Trophoblast cell (in vitro differentiated cells and primary cell): ENCODE measurements around the gene CHKA. TPM values are rescaled to one million over a fixed set of nuclear protein-coding genes. Genes with fewer than 3 reads are reported as not detected.
A peak's percentile ranks its signal among the peaks of the same experiment; 100 is the strongest.

Experiments
- DNase-seq, 2 donors: peaks; one replicate each; pipeline ENCODE4 v3.0.0-alpha.2; 2016
- H2AFZ ChIP-seq: 2 replicates; pipeline ENCODE4 v1.6.1; 2013; ENCODE audit warnings: low read length, moderate library complexity, mild to moderate bottlenecking; ENCODE audit not compliant: insufficient read depth, poor library complexity
- H2AK5ac ChIP-seq: 2 replicates; pipeline ENCODE4 v1.6.1; 2013; ENCODE audit warnings: mild to moderate bottlenecking, low read length
- H2BK120ac ChIP-seq: 2 replicates; pipeline ENCODE4 v1.6.1; 2013; ENCODE audit warnings: low read length, mild to moderate bottlenecking, moderate library complexity; ENCODE audit not compliant: insufficient read depth, poor library complexity
- H2BK12ac ChIP-seq: 2 replicates; pipeline ENCODE4 v1.6.1; 2013; ENCODE audit warnings: mild to moderate bottlenecking, low read length, moderate library complexity
- H2BK5ac ChIP-seq: 2 replicates; pipeline ENCODE4 v1.6.1; 2013; ENCODE audit warnings: low read length, low read depth, moderate library complexity, mild to moderate bottlenecking; ENCODE audit not compliant: poor library complexity
- H3K14ac ChIP-seq: 2 replicates; pipeline ENCODE4 v1.6.1; 2013; ENCODE audit warnings: mild to moderate bottlenecking, low read length
- H3K18ac ChIP-seq: 2 replicates; pipeline ENCODE4 v1.6.1; 2013; ENCODE audit warnings: mild to moderate bottlenecking, low read length
- H3K23ac ChIP-seq: 2 replicates; pipeline ENCODE4 v1.6.1; 2013; ENCODE audit warnings: low read length
- H3K27ac ChIP-seq: 2 replicates; pipeline ENCODE4 v1.5.1; 2013; ENCODE audit warnings: low read depth, mild to moderate bottlenecking, inconsistent platforms, low read length, moderate library complexity
- H3K27me3 ChIP-seq: 2 replicates; pipeline ENCODE4 v1.6.1; 2013; ENCODE audit warnings: inconsistent platforms, mild to moderate bottlenecking, low read length, moderate library complexity; ENCODE audit not compliant: insufficient read depth
- H3K36me3 ChIP-seq, 2 experiments: 1 replicate in 1 of 2; 2 replicates in 1 of 2; pipeline ENCODE4 v1.6.1; 2013; ENCODE audit warnings: low read length in 2 of 2, mild to moderate bottlenecking in 2 of 2, moderate library complexity in 1 of 2; ENCODE audit not compliant: insufficient read depth in 2 of 2, control insufficient read depth in 1 of 2
- H3K4ac ChIP-seq: 2 replicates; pipeline ENCODE4 v1.6.1; 2013; ENCODE audit warnings: low read depth, mild to moderate bottlenecking, low read length, moderate library complexity
- H3K4me1 ChIP-seq, 2 experiments: 1 replicate in 1 of 2; 2 replicates in 1 of 2; pipeline ENCODE4 v1.6.1; 2013; ENCODE audit warnings: low read length in 2 of 2, mild to moderate bottlenecking in 2 of 2, moderate library complexity in 1 of 2; ENCODE audit not compliant: insufficient read depth in 2 of 2, control insufficient read depth in 1 of 2
- H3K4me2 ChIP-seq: 2 replicates; pipeline ENCODE4 v1.6.1; 2013; ENCODE audit warnings: inconsistent platforms, mild to moderate bottlenecking, low read length, moderate library complexity
- H3K4me3 ChIP-seq: 2 replicates; pipeline ENCODE4 v1.5.1; 2013; ENCODE audit warnings: mild to moderate bottlenecking, low read depth, low read length, inconsistent platforms
- H3K79me1 ChIP-seq: one replicate; pipeline ENCODE4 v1.6.1; 2013; ENCODE audit warnings: low read length
- H3K79me2 ChIP-seq: 2 replicates; pipeline ENCODE4 v1.6.1; 2013; ENCODE audit warnings: low read length, mild to moderate bottlenecking; ENCODE audit not compliant: control insufficient read depth, insufficient read depth, poor library complexity
- H3K9ac ChIP-seq: 2 replicates; pipeline ENCODE4 v1.6.1; 2013; ENCODE audit warnings: mild to moderate bottlenecking, low read length
- H3K9me3 ChIP-seq: 2 replicates; pipeline ENCODE4 v1.6.1; 2013; ENCODE audit warnings: low read depth, mild to moderate bottlenecking, control low read depth, inconsistent platforms, low read length; ENCODE audit not compliant: insufficient read depth
- H4K12ac ChIP-seq: 2 replicates; pipeline ENCODE4 v1.6.1; 2013; ENCODE audit warnings: low read depth, mild to moderate bottlenecking, low read length, moderate library complexity
- H4K8ac ChIP-seq: 2 replicates; pipeline ENCODE4 v1.6.1; 2013; ENCODE audit warnings: low read depth, mild to moderate bottlenecking, low read length, moderate library complexity
- H4K91ac ChIP-seq: one replicate; pipeline ENCODE4 v1.6.1; 2013; ENCODE audit warnings: low read depth, mild to moderate bottlenecking, low read length, moderate library complexity
- WGBS: extraction: QIAGEN DNeasy Blood & Tissue Kit; methylation state at CpG from one replicate; pipeline ENCODE4 v1.1.7; 2013; ENCODE audit warnings: missing lambda C conversion rate; ENCODE audit not compliant: insufficient read length, insufficient coverage; ENCODE audit errors: extremely low coverage; 5-methylcytosine and 5-hydroxymethylcytosine counted together
- polyA plus RNA-seq: library from polyadenylated mRNA; stranded (reverse); fragments of 200-250 nt; gene quantifications from 2 replicates; pipeline ENCODE4 v1.2.3, GENCODE V29; 2013

Gene CHKA
- 26.7 TPM in 2 replicates for polyA plus RNA-seq

GRCh38 chr11:68121067-68121899 lies at the start of gene CHKA:
CHKA (minus strand) TSS chr11:68121388; CDS start chr11:68121177, 211 bp downstream.
- peak within 1 kb of the TSS; percentile 63 for H2BK12ac ChIP-seq
- no CpG with 5 or more reads among the region's 107 CpGs for WGBS

GRCh38 chr11:68169442-68169841 lies 48.3 kb upstream of the CHKA start:
- Histone ChIP-seq H4K12ac (no peak overlapping the region), H3K79me1 (no peaks in the 10 kb centered on the region), H3K79me2 (no peaks in the 10 kb centered on the region), H3K4me2 (no peak overlapping the region), H3K14ac (no peak overlapping the region), H2AFZ (no peak overlapping the region), H3K9me3 (no peaks in the 10 kb centered on the region), H2BK12ac (no peak overlapping the region), H2BK120ac (no peak overlapping the region), H3K9ac (no peak overlapping the region), H2BK5ac (no peak overlapping the region), H4K91ac (no peak overlapping the region), H3K27ac (no peak overlapping the region), H2AK5ac (no peak overlapping the region), H3K4me3 (no peak overlapping the region), H4K8ac (no peak overlapping the region), H3K36me3 (peaks cover 38 to 56% of the 10 kb centered on the region in 2 experiments), H3K27me3 (no peaks in the 10 kb centered on the region), H3K4me1 (no peaks in the 10 kb centered on the region), H3K4ac (no peak overlapping the region), H3K23ac (no peak overlapping the region), H3K18ac (no peak overlapping the region)
- no peak for DNase-seq

More at GRCh38 chr11:68121067-68121899, at the start of gene CHKA:
- Histone ChIP-seq H2AK5ac (peak within 1 kb of the TSS; percentile 82), H3K27ac (peak within 1 kb of the TSS; percentile 97), H3K79me1 (peaks cover 23% of the 10 kb centered on the region), H3K4ac (peak within 1 kb of the TSS; percentile 98), H3K18ac (peak within 1 kb of the TSS; percentile 88), H2AFZ (peak within 1 kb of the TSS; percentile 84), H3K27me3 (no peaks in the 10 kb centered on the region), H3K23ac (no peak within 1 kb of the TSS), H4K8ac (peak within 1 kb of the TSS; percentile 72), H2BK120ac (peak within 1 kb of the TSS; percentile 90), H2BK5ac (peak within 1 kb of the TSS; percentile 84), H3K79me2 (peaks cover 9% of the 10 kb centered on the region), H3K9me3 (peaks cover 3% of the 10 kb centered on the region), H3K36me3 (peaks cover under 1 to 1% of the 10 kb centered on the region in 2 experiments), H3K14ac (peak within 1 kb of the TSS; percentile 94), H4K91ac (peak within 1 kb of the TSS; percentile 89), H3K4me1 (peaks cover 18 to 19% of the 10 kb centered on the region in 2 experiments), H3K4me3 (peak within 1 kb of the TSS; percentile 87), H4K12ac (peak within 1 kb of the TSS; percentile 80), H3K4me2 (peak within 1 kb of the TSS; percentile 91), H3K9ac (peak within 1 kb of the TSS; percentile 95)
- DNase-seq = peak; percentile 86 to 91

GRCh38 chr11:68168694-68169093 lies 47.5 kb upstream of the CHKA start:
- Histone ChIP-seq H2AFZ (no peak overlapping the region), H3K36me3 (peaks cover 34 to 57% of the 10 kb centered on the region in 2 experiments), H3K18ac (no peak overlapping the region), H2AK5ac (no peak overlapping the region), H3K23ac (no peak overlapping the region), H3K79me2 (no peaks in the 10 kb centered on the region), H3K27ac (no peak overlapping the region), H3K14ac (no peak overlapping the region), H2BK120ac (no peak overlapping the region), H4K12ac (no peak overlapping the region), H3K9ac (no peak overlapping the region), H4K91ac (no peak overlapping the region), H3K27me3 (no peaks in the 10 kb centered on the region), H4K8ac (no peak overlapping the region), H2BK5ac (no peak overlapping the region), H3K9me3 (no peaks in the 10 kb centered on the region), H3K4ac (no peak overlapping the region), H3K79me1 (no peaks in the 10 kb centered on the region), H3K4me3 (no peak overlapping the region), H3K4me1 (no peaks in the 10 kb centered on the region), H2BK12ac (no peak overlapping the region), H3K4me2 (no peak overlapping the region)
- no CpG with 5 or more reads among the region's 5 CpGs for WGBS
- no peak for DNase-seq

- no CpG with 5 or more reads among the region's 6 CpGs for WGBS
These were observed 46.3 kb upstream of the CHKA start for GRCh38 chr11:68167474-68167873.

More at GRCh38 chr11:68167474-68167873, 46.3 kb upstream of the CHKA start:
- H4K8ac ChIP-seq = no peak overlapping the region
- H3K9me3 ChIP-seq = no peaks in the 10 kb centered on the region
- no peak overlapping the region for H2AFZ ChIP-seq
- no peak overlapping the region for H4K12ac ChIP-seq
- H3K4me1 ChIP-seq = no peaks in the 10 kb centered on the region
- H3K36me3 ChIP-seq = peaks cover 29 to 55% of the 10 kb centered on the region in 2 experiments
- no peak overlapping the region for H3K18ac ChIP-seq
- H3K27ac ChIP-seq = no peak overlapping the region
- no peak overlapping the region for H2BK5ac ChIP-seq
- no peak overlapping the region for H2BK12ac ChIP-seq
- no peak for DNase-seq
- no peak overlapping the region for H3K4ac ChIP-seq
- H3K9ac ChIP-seq = no peak overlapping the region
- no peak overlapping the region for H2AK5ac ChIP-seq
- H3K4me2 ChIP-seq = no peak overlapping the region
- H4K91ac ChIP-seq = no peak overlapping the region
- no peaks in the 10 kb centered on the region for H3K27me3 ChIP-seq
- H3K23ac ChIP-seq = no peak overlapping the region
- H3K14ac ChIP-seq = no peak overlapping the region
- H3K4me3 ChIP-seq = no peak overlapping the region
- no peaks in the 10 kb centered on the region for H3K79me1 ChIP-seq
- H3K79me2 ChIP-seq = no peaks in the 10 kb centered on the region
- H2BK120ac ChIP-seq = no peak overlapping the region
